Ishikawa (cell line): ENCODE data around the gene OSTF1.

Experiments
- CEBPB ChIP-seq: IDR thresholded peaks from 2 replicates; pipeline ENCODE4 v1.6.1; 2012
- CREB1 ChIP-seq: IDR thresholded peaks from 2 replicates; pipeline ENCODE4 v1.6.1; 2012; ENCODE audit warnings: low read depth
- EGR1 ChIP-seq: IDR thresholded peaks from 2 replicates; pipeline ENCODE4 v1.6.1; 2012
- EP300 ChIP-seq: IDR thresholded peaks from 2 replicates; pipeline ENCODE4 v1.6.1; 2012; ENCODE audit warnings: borderline replicate concordance
- FOXM1 ChIP-seq: IDR thresholded peaks from 2 replicates; pipeline ENCODE4 v1.6.1; 2012; ENCODE audit warnings: low read depth, borderline replicate concordance
- MAX ChIP-seq: IDR thresholded peaks from 2 replicates; pipeline ENCODE4 v1.6.1; 2012
- NFIC ChIP-seq: IDR thresholded peaks from 2 replicates; pipeline ENCODE4 v1.6.1; 2012
- RAD21 ChIP-seq: IDR thresholded peaks from 2 replicates; pipeline ENCODE4 v1.6.1; 2012; ENCODE audit warnings: low read depth
- REST ChIP-seq: IDR thresholded peaks from 2 replicates; pipeline ENCODE4 v1.6.1; 2012; ENCODE audit warnings: low read depth, mild to moderate bottlenecking
- TAF1 ChIP-seq: IDR thresholded peaks from 2 replicates; pipeline ENCODE4 v1.6.1; 2012; ENCODE audit warnings: low read depth, mild to moderate bottlenecking
- TCF12 ChIP-seq: IDR thresholded peaks from 2 replicates; pipeline ENCODE4 v1.6.1; 2012; ENCODE audit warnings: low read depth
- TEAD4 ChIP-seq: IDR thresholded peaks from 2 replicates; pipeline ENCODE4 v1.6.1; 2012
- USF1 ChIP-seq: IDR thresholded peaks from 2 replicates; pipeline ENCODE4 v1.6.1; 2012
- YY1 ChIP-seq: IDR thresholded peaks from 2 replicates; pipeline ENCODE4 v1.6.1; 2012; ENCODE audit warnings: low read depth
- ZBTB7A ChIP-seq: IDR thresholded peaks from 2 replicates; pipeline ENCODE4 v1.6.1; 2012; ENCODE audit warnings: low read depth

Gene OSTF1

GRCh38 chr9:75133396-75133795 is 45.1 kb downstream of the OSTF1 start:
- TF ChIP-seq TEAD4, result no peak
- TF ChIP-seq EP300, result no peak
- TF ChIP-seq TCF12, result no peak
- no peak for TF ChIP-seq FOXM1
- TF ChIP-seq ZBTB7A, result no peak
- no peak for TF ChIP-seq MAX
- TF ChIP-seq CREB1, result no peak
- TF ChIP-seq TAF1, result no peak
- no peak for TF ChIP-seq CEBPB
- no peak for TF ChIP-seq REST

DNA sequence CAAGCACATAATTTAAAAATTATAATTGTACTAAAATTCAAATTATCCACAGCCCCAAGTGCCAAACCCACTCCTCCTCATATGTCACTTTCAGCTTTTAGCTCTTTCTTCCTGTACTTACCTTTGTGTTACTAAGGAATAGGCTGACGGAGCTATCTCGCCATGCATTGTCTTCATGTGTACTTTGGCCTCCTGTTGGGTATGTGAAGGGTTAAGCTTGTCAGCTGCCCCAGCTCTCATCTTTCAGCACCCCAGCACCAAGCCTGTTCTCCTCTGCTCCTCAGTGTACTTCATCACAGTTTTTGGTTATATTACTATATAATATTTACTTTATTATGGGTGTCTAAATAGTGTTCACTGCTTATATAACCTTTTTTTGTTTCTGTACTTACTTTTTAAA is 46.2 kb downstream of the OSTF1 start:
- TF ChIP-seq TCF12 (no peak), RAD21 (no peak), REST (no peak), EP300 (no peak), TEAD4 (no peak), MAX (no peak), ZBTB7A (no peak), USF1 (no peak), FOXM1 (no peak)

DNA sequence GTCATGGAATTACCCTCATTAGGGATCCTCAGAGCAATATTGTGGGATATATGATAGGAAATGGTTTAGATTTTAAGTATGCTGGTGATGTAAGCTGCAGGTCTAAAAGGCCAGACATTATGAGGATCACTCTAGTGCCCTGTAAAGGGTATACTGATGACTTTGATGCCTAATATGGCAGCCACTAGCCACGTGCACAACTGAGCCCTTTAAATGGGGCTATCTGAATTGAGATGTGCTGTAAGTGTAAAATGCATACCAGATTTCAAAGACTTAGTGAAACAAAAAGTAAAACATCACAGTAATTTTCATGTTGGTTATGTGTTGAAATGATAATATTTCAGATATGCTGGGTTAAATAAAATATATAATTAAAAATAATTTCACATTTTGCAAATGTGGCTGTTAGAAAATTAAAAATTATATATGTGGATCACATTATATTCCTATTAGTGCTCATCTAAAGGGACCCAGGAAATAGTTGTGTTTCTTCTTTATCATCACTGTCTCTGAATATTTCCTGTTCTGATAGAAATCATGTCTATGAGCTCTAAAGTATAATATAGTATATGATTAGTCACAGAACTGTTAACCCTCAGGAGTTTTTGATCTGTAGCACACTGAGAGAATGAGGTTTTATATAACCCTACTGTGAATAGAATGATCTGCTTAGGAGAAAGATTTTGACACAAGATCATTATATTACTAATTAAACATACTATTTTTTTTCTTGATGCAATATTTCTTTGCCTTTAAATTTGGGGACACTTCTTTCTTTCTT is 50.1 kb downstream of the OSTF1 start:
- TF ChIP-seq CEBPB (no peak), EGR1 (no peak), USF1 (no peak), EP300 (no peak), REST (no peak)

DNA sequence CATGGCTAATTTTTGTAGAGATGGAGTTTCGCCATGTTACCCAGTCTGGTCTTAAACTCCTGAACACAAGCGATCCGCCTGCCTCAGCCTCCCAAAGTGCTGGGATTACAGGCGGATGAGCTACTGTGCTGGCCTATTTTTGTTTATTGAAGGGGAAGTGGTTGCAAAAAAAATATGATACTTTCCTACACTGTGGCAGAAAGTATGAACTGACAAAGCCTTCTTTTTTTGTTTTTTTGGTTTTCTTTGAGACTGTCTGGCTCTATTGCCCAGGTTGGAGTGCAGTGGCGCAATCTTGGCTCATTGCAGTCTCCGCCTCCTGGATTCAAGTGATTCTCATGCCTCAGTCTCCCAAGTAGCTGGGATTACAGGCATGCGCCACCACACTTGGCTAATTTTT is 50.9 kb downstream of the OSTF1 start:
- TF ChIP-seq CEBPB (no peak), RAD21 (no peak), USF1 (no peak), FOXM1 (no peak), MAX (no peak), EP300 (no peak), REST (no peak), NFIC (no peak), CREB1 (no peak), YY1 (no peak), TCF12 (no peak), ZBTB7A (no peak), EGR1 (no peak), TEAD4 (no peak), TAF1 (no peak)
